ENCODE data around the gene EFCAB6.

The EFCAB6 gene

GRCh38 chr22:43628250-43628649, 183.9 kb downstream of the EFCAB6 start:
- TF ChIP-seq CTCF (IDR thresholded peaks at IDR 0.05; ENCODE audit: low read depth, low read length) = no peak
- no peak for DNase-seq (ENCODE audit: low read depth in 2 of 2)
- no peak overlapping the region for H3K4me3 ChIP-seq (replicated peaks in 1 of 2; ENCODE audit: low read depth in 2 of 2, low read length in 2 of 2)

- TF ChIP-seq CTCF (IDR thresholded peaks at IDR 0.05; ENCODE audit: low read depth, low read length) = no peak
- no peak overlapping the region for H3K4me3 ChIP-seq (replicated peaks in 1 of 2; ENCODE audit: low read depth in 2 of 2, low read length in 2 of 2)
- no peak for DNase-seq (ENCODE audit: low read depth in 2 of 2)
Observed at GRCh38 chr22:43627485-43628213, 184.5 kb downstream of the EFCAB6 start.

GRCh38 chr22:43625242-43625641, 186.9 kb downstream of the EFCAB6 start:
- no peak for DNase-seq (ENCODE audit: low read depth in 2 of 2)
- no peak for TF ChIP-seq CTCF (IDR thresholded peaks at IDR 0.05; ENCODE audit: low read depth, low read length)
- no peak overlapping the region for H3K4me3 ChIP-seq (replicated peaks in 1 of 2; ENCODE audit: low read depth in 2 of 2, low read length in 2 of 2)

GRCh38 chr22:43624144-43624998, 187.7 kb downstream of the EFCAB6 start:
- TF ChIP-seq CTCF (IDR thresholded peaks at IDR 0.05; ENCODE audit: low read depth, low read length) = no peak
- no peak for DNase-seq (ENCODE audit: low read depth in 2 of 2)
- H3K4me3 ChIP-seq (replicated peaks in 1 of 2; ENCODE audit: low read depth in 2 of 2, low read length in 2 of 2) = no peak overlapping the region

- no peak overlapping the region for H3K4me3 ChIP-seq (replicated peaks in 1 of 2; ENCODE audit: low read depth in 2 of 2, low read length in 2 of 2)
- no peak for TF ChIP-seq CTCF (IDR thresholded peaks at IDR 0.05; ENCODE audit: low read depth, low read length)
- no peak for DNase-seq (ENCODE audit: low read depth in 2 of 2)
Observed at GRCh38 chr22:43622886-43623285, 189.2 kb downstream of the EFCAB6 start.

GRCh38 chr22:43620197-43620596, 191.9 kb downstream of the EFCAB6 start:
- no peak for TF ChIP-seq CTCF (IDR thresholded peaks at IDR 0.05; ENCODE audit: low read depth, low read length)
- no peak for DNase-seq (ENCODE audit: low read depth in 2 of 2)
- H3K4me3 ChIP-seq (replicated peaks in 1 of 2; ENCODE audit: low read depth in 2 of 2, low read length in 2 of 2) = no peak overlapping the region

All from cardiac fibroblast (primary cell).